ENCODE results near the gene CD72.

GRCh38 chr9:35611230-35611797 is 6.9 kb downstream of the CD72 start:
- TF ChIP-seq ZBTB33 (IDR thresholded peaks at IDR 0.05) (no peak), REST (IDR thresholded peaks at IDR 0.05) (no peak)

All from liver (tissue), 1 donor.